ENCODE measurements around the gene CUEDC2. TPM values are rescaled to one million over a fixed set of nuclear protein-coding genes. Genes with fewer than 3 reads are reported as not detected.
A peak's percentile ranks its signal among the peaks of the same experiment; 100 is the strongest.

Gene CUEDC2
- total and polyA plus RNA-seq, 2 donors, result 40.5 to 52.4 TPM

- H3K27ac ChIP-seq (ENCODE audit: low read depth in 1 of 2, low read length in 1 of 2), result peak overlapping the region in 1 of 2 donors; percentile 50
- no peaks in the 10 kb centered on the region for H3K36me3 ChIP-seq (ENCODE audit: control insufficient read depth in 2 of 2, insufficient read depth in 2 of 2, low read length in 1 of 2)
- 40% methylated on average over 9 of the region's 9 CpGs for WGBS
- H3K9me3 ChIP-seq (ENCODE audit: control insufficient read depth in 2 of 2, insufficient read depth in 1 of 2, low read length in 1 of 2), result peaks cover 0 to 6% of the 10 kb centered on the region in 2 donors
- H3K4me1 ChIP-seq (ENCODE audit: control insufficient read depth in 2 of 2, insufficient read depth in 2 of 2, low read length in 2 of 2), result peaks cover 11 to 52% of the 10 kb centered on the region in 2 donors
- H3K4me3 ChIP-seq (ENCODE audit: low read length in 2 of 2), result no peak overlapping the region
- no peak for DNase-seq (ENCODE audit: low read depth in 6 of 9, low spot score in 9 of 9)
- H3K27me3 ChIP-seq (ENCODE audit: control insufficient read depth in 2 of 2, insufficient read depth in 1 of 2, low read length in 1 of 2), result peaks cover 2 to 17% of the 10 kb centered on the region in 2 donors
These were observed 2.2 kb upstream of the CUEDC2 start for GRCh38 chr10:102434394-102435132.

GRCh38 chr10:102433619-102434046, 1.3 kb upstream of the CUEDC2 start:
- DNase-seq (ENCODE audit: low read depth in 6 of 9, low spot score in 9 of 9), result no peak
- Histone ChIP-seq H3K4me1 (ENCODE audit: control insufficient read depth in 2 of 2, insufficient read depth in 2 of 2, low read length in 2 of 2) (peaks cover 11 to 52% of the 10 kb centered on the region in 2 donors), H3K4me3 (ENCODE audit: low read length in 2 of 2) (no peak overlapping the region), H3K36me3 (ENCODE audit: control insufficient read depth in 2 of 2, insufficient read depth in 2 of 2, low read length in 1 of 2) (no peaks in the 10 kb centered on the region), H3K27ac (ENCODE audit: low read depth in 1 of 2, low read length in 1 of 2) (peak overlapping the region in 1 of 2 donors; percentile 31), H3K27me3 (ENCODE audit: control insufficient read depth in 2 of 2, insufficient read depth in 1 of 2, low read length in 1 of 2) (peaks cover 2 to 17% of the 10 kb centered on the region in 2 donors), H3K9me3 (ENCODE audit: control insufficient read depth in 2 of 2, insufficient read depth in 1 of 2, low read length in 1 of 2) (peaks cover 0 to 6% of the 10 kb centered on the region in 2 donors)
- whole genome bisulfite sequencing, result 33% methylated on average over 5 of the region's 5 CpGs

- H3K36me3 ChIP-seq (ENCODE audit: control insufficient read depth in 2 of 2, insufficient read depth in 2 of 2, low read length in 1 of 2), result no peaks in the 10 kb centered on the region
- peaks cover 2 to 17% of the 10 kb centered on the region in 2 donors for H3K27me3 ChIP-seq (ENCODE audit: control insufficient read depth in 2 of 2, insufficient read depth in 1 of 2, low read length in 1 of 2)
- H3K4me3 ChIP-seq (ENCODE audit: low read length in 2 of 2), result peak overlapping the region; percentile 95 to 97
- H3K4me1 ChIP-seq (ENCODE audit: control insufficient read depth in 2 of 2, insufficient read depth in 2 of 2, low read length in 2 of 2), result peaks cover 11 to 46% of the 10 kb centered on the region in 2 donors
- no peak for DNase-seq (ENCODE audit: low read depth in 6 of 9, low spot score in 9 of 9)
- WGBS, result 29% methylated on average over 4 of the region's 4 CpGs
- H3K9me3 ChIP-seq (ENCODE audit: control insufficient read depth in 2 of 2, insufficient read depth in 1 of 2, low read length in 1 of 2), result peaks cover 0 to 6% of the 10 kb centered on the region in 2 donors
- H3K27ac ChIP-seq (ENCODE audit: low read depth in 1 of 2, low read length in 1 of 2), result peak overlapping the region; percentile 74 to 76
These were observed 786 bp downstream of the CUEDC2 start for GRCh38 chr10:102431452-102432124.

- H3K27ac ChIP-seq (ENCODE audit: low read depth in 1 of 2, low read length in 1 of 2), result no peak overlapping the region
- 97% methylated on average over 8 of the region's 8 CpGs for WGBS
- peaks cover 7 to 25% of the 10 kb centered on the region in 2 donors for H3K4me1 ChIP-seq (ENCODE audit: control insufficient read depth in 2 of 2, insufficient read depth in 2 of 2, low read length in 2 of 2)
- H3K4me3 ChIP-seq (ENCODE audit: low read length in 2 of 2), result no peak overlapping the region
- peaks cover 0 to 6% of the 10 kb centered on the region in 2 donors for H3K9me3 ChIP-seq (ENCODE audit: control insufficient read depth in 2 of 2, insufficient read depth in 1 of 2, low read length in 1 of 2)
- H3K27me3 ChIP-seq (ENCODE audit: control insufficient read depth in 2 of 2, insufficient read depth in 1 of 2, low read length in 1 of 2), result peaks cover 0 to 5% of the 10 kb centered on the region in 2 donors
- H3K36me3 ChIP-seq (ENCODE audit: control insufficient read depth in 2 of 2, insufficient read depth in 2 of 2, low read length in 1 of 2), result peaks cover 3 to 4% of the 10 kb centered on the region in 2 donors
- DNase-seq (ENCODE audit: low read depth in 6 of 9, low spot score in 9 of 9), result no peak
These were observed 2.9 kb downstream of the CUEDC2 start for GRCh38 chr10:102429468-102429867.

- H3K27ac ChIP-seq (ENCODE audit: low read depth in 1 of 2, low read length in 1 of 2), result no peak overlapping the region
- DNase-seq (ENCODE audit: low read depth in 6 of 9, low spot score in 9 of 9), result no peak
- no peak overlapping the region for H3K4me3 ChIP-seq (ENCODE audit: low read length in 2 of 2)
- peaks cover 6 to 12% of the 10 kb centered on the region in 2 donors for H3K27me3 ChIP-seq (ENCODE audit: control insufficient read depth in 2 of 2, insufficient read depth in 1 of 2, low read length in 1 of 2)
- H3K36me3 ChIP-seq (ENCODE audit: control insufficient read depth in 2 of 2, insufficient read depth in 2 of 2, low read length in 1 of 2), result peaks cover 14 to 18% of the 10 kb centered on the region in 2 donors
- WGBS, result 96% methylated on average over 7 of the region's 7 CpGs
- peaks cover 15% of the 10 kb centered on the region in 2 donors for H3K4me1 ChIP-seq (ENCODE audit: control insufficient read depth in 2 of 2, insufficient read depth in 2 of 2, low read length in 2 of 2)
- peaks cover 0 to 7% of the 10 kb centered on the region in 2 donors for H3K9me3 ChIP-seq (ENCODE audit: control insufficient read depth in 2 of 2, insufficient read depth in 1 of 2, low read length in 1 of 2)
These were observed 5.5 kb downstream of the CUEDC2 start for GRCh38 chr10:102426803-102427287.

GRCh38 chr10:102425444-102425843, 6.9 kb downstream of the CUEDC2 start:
- Histone ChIP-seq H3K27me3 (ENCODE audit: control insufficient read depth in 2 of 2, insufficient read depth in 1 of 2, low read length in 1 of 2) (peaks cover 6 to 26% of the 10 kb centered on the region in 2 donors), H3K27ac (ENCODE audit: low read depth in 1 of 2, low read length in 1 of 2) (no peak overlapping the region), H3K4me1 (ENCODE audit: control insufficient read depth in 2 of 2, insufficient read depth in 2 of 2, low read length in 2 of 2) (peaks cover 19 to 22% of the 10 kb centered on the region in 2 donors), H3K36me3 (ENCODE audit: control insufficient read depth in 2 of 2, insufficient read depth in 2 of 2, low read length in 1 of 2) (peaks cover 14 to 18% of the 10 kb centered on the region in 2 donors), H3K9me3 (ENCODE audit: control insufficient read depth in 2 of 2, insufficient read depth in 1 of 2, low read length in 1 of 2) (peaks cover 0 to 12% of the 10 kb centered on the region in 2 donors), H3K4me3 (ENCODE audit: low read length in 2 of 2) (no peak overlapping the region)
- DNase-seq (ENCODE audit: low read depth in 6 of 9, low spot score in 9 of 9), result no peak
- WGBS, result 97% methylated on average over 1 of the region's 1 CpG

- Histone ChIP-seq H3K27ac (ENCODE audit: low read depth in 1 of 2, low read length in 1 of 2) (no peak overlapping the region), H3K4me1 (ENCODE audit: control insufficient read depth in 2 of 2, insufficient read depth in 2 of 2, low read length in 2 of 2) (peaks cover 24 to 27% of the 10 kb centered on the region in 2 donors), H3K4me3 (ENCODE audit: low read length in 2 of 2) (no peak overlapping the region), H3K36me3 (ENCODE audit: control insufficient read depth in 2 of 2, insufficient read depth in 2 of 2, low read length in 1 of 2) (peaks cover 14 to 18% of the 10 kb centered on the region in 2 donors), H3K27me3 (ENCODE audit: control insufficient read depth in 2 of 2, insufficient read depth in 1 of 2, low read length in 1 of 2) (peaks cover 6 to 31% of the 10 kb centered on the region in 2 donors), H3K9me3 (ENCODE audit: control insufficient read depth in 2 of 2, insufficient read depth in 1 of 2, low read length in 1 of 2) (peaks cover 0 to 12% of the 10 kb centered on the region in 2 donors)
- no peak for DNase-seq (ENCODE audit: low read depth in 6 of 9, low spot score in 9 of 9)
- WGBS, result over 99% methylated on average over 6 of the region's 6 CpGs
These were observed 7.5 kb downstream of the CUEDC2 start for GRCh38 chr10:102424916-102425315.

- H3K27me3 ChIP-seq (ENCODE audit: control insufficient read depth in 2 of 2, insufficient read depth in 1 of 2, low read length in 1 of 2), result peaks cover 8 to 39% of the 10 kb centered on the region in 2 donors
- DNase-seq (ENCODE audit: low read depth in 6 of 9, low spot score in 9 of 9), result no peak
- peaks cover 0 to 12% of the 10 kb centered on the region in 2 donors for H3K9me3 ChIP-seq (ENCODE audit: control insufficient read depth in 2 of 2, insufficient read depth in 1 of 2, low read length in 1 of 2)
- 97% methylated on average over 9 of the region's 9 CpGs for WGBS
- no peak overlapping the region for H3K27ac ChIP-seq (ENCODE audit: low read depth in 1 of 2, low read length in 1 of 2)
- no peak overlapping the region for H3K4me3 ChIP-seq (ENCODE audit: low read length in 2 of 2)
- H3K36me3 ChIP-seq (ENCODE audit: control insufficient read depth in 2 of 2, insufficient read depth in 2 of 2, low read length in 1 of 2), result peaks cover 14 to 18% of the 10 kb centered on the region in 2 donors
- H3K4me1 ChIP-seq (ENCODE audit: control insufficient read depth in 2 of 2, insufficient read depth in 2 of 2, low read length in 2 of 2), result peaks cover 32 to 35% of the 10 kb centered on the region in 2 donors
These were observed 8.2 kb downstream of the CUEDC2 start for GRCh38 chr10:102424145-102424544.

All from thymus (tissue), 11 donors.